Ovary (tissue), 9 donors: ENCODE data around the gene NBEAL2. TPM values are rescaled to one million over a fixed set of nuclear protein-coding genes. Genes with fewer than 3 reads are reported as not detected.
"Not testable (repeated sequence)": the region's sequence is repeated elsewhere in the genome, so short reads cannot be mapped to it uniquely, and the experiment has no call there.

Experiments used
- DNase-seq, 5 donors: peaks; one replicate each; pipeline ENCODE4 v3.0.0-alpha.2; 2019 to 2020
- H3K27ac ChIP-seq, 2 donors: fragments of 200-600 bp; one replicate each; pipeline versions ENCODE4 v1.5.1 to v1.8.0; 2019 to 2022
- H3K27me3 ChIP-seq: fragments of 200-600 bp; one replicate; pipeline ENCODE4 v1.8.0; 2022
- H3K36me3 ChIP-seq: fragments of 200-600 bp; sonication (generic); one replicate; pipeline ENCODE4 v1.5.1; 2019
- H3K4me1 ChIP-seq: one replicate; pipeline ENCODE4 v1.8.1; 2013; ENCODE audit warnings: mild to moderate bottlenecking, moderate library complexity; ENCODE audit not compliant: insufficient read depth
- H3K4me3 ChIP-seq: fragments of 200-600 bp; sonication (generic); one replicate; pipeline ENCODE4 v1.5.1; 2017
- H3K9me3 ChIP-seq, 2 donors: fragments of 200-600 bp in 1 of 2; sonication (generic) in 1 of 2; one replicate each; pipeline versions ENCODE4 v1.5.1 to v1.8.1; 2013 to 2019; ENCODE audit warnings: mild to moderate bottlenecking in 1 of 2, moderate library complexity in 1 of 2
- CTCF ChIP-seq, 3 donors: fragments of 450-650 bp in 2 of 3; fragments of 200-600 bp in 1 of 3; IDR thresholded peaks; one replicate each; pipeline versions ENCODE4 v1.5.1 to v1.8.0; 2016 to 2022; ENCODE audit warnings: antibody characterized with exemption in 3 of 3, mild to moderate bottlenecking in 1 of 3
- EP300 ChIP-seq: sonication (generic); formaldehyde crosslinking; IDR thresholded peaks from one replicate; pipeline ENCODE4 v1.6.1; 2017; ENCODE audit warnings: antibody characterized with exemption
- POLR2A ChIP-seq: fragments of 450-650 bp; IDR thresholded peaks from one replicate; pipeline ENCODE4 v1.6.1; 2017; ENCODE audit warnings: antibody characterized with exemption, mild to moderate bottlenecking, moderate library complexity
- WGBS, 3 donors: extraction: QIAGEN DNeasy Blood & Tissue Kit in 1 of 3; methylation state at CpG; one replicate each; pipeline versions ENCODE4 v1.1.5 to v1.1.7; 2013 to 2017; 5-methylcytosine and 5-hydroxymethylcytosine counted together
- intact Hi-C, 4 donors: fragments of 100-400 bp; cut with DNase I; formaldehyde crosslinking; loops; one replicate each; pipeline versions ENCODE4 v1.11.0 to v1.15.1; 2022 to 2023
- polyA plus RNA-seq, 2 donors: library from polyadenylated mRNA; stranded (reverse); fragments of 200-250 nt in 1 of 2; fragments of 350-450 nt in 1 of 2; fragmentation: Illumina TruSeq in 1 of 2; extraction: RNeasy Lipid Tissue Mini Kit (QIAGEN cat#74804) in 1 of 2; gene quantifications; one replicate each; pipeline ENCODE4 v1.2.3, GENCODE V29; 2013 to 2014
- total RNA-seq, 7 donors: library from RNA; depleted of rRNA in 2 of 7; stranded (reverse); fragments of >200 nt in 2 of 7; fragmentation: NEBNext Ultra II Directional in 3 of 7; extraction: Animal tissue kit (Norgen Biotek cat#: 25700) in 3 of 7; gene quantifications; one replicate each; pipeline versions ENCODE4 v1.1.0 to v1.2.4, GENCODE V29; 2016 to 2023
- donor health status: DM: no; HTN: no; CAD: no; lungs with moderate emphysema.
- donor health status: DM: no; HTN: no; CAD: no.
- donor health status: Bipolar disorder and iron deficiency.
- donor health status: DM: yes; HTN: yes; CAD: no.
- donor health status: DM: no; HTN: no; CAD: no.
- donor health status: DM: yes; HTN: yes; CAD: no.

NBEAL2 gene
- total and polyA plus RNA-seq, 9 donors = 3.4 to 19.1 (median 13.7) TPM

- Histone ChIP-seq H3K27me3 (no peaks in the 10 kb centered on the region), H3K9me3 (no peaks in the 10 kb centered on the region), H3K4me1 (peaks cover 5% of the 10 kb centered on the region), H3K36me3 (no peaks in the 10 kb centered on the region), H3K4me3 (no peak overlapping the region), H3K27ac (no peak overlapping the region)
- 92 to 94% (median 94%) methylated on average over 4 of the region's 4 CpGs for WGBS, 3 donors
- intact Hi-C loops = no loop called here
- no peak for DNase-seq
- TF ChIP-seq POLR2A = no peak
- TF ChIP-seq CTCF (IDR thresholded peaks at IDR 0.05) = no peak
- no peak for TF ChIP-seq EP300
Measured at GRCh38 chr3:47020311-47020710, 40.8 kb downstream of the NBEAL2 start.

- H3K9me3 ChIP-seq = no peaks in the 10 kb centered on the region
- no peak overlapping the region for H3K27ac ChIP-seq
- H3K4me1 ChIP-seq = peaks cover 5% of the 10 kb centered on the region
- 43 to 55% (median 54%) methylated on average over 1 of the region's 1 CpG for WGBS, 3 donors
- no peak overlapping the region for H3K4me3 ChIP-seq
- intact Hi-C loops = no loop called here
- no peaks in the 10 kb centered on the region for H3K36me3 ChIP-seq
- TF ChIP-seq CTCF (IDR thresholded peaks at IDR 0.05) (no peak), EP300 (no peak), POLR2A (no peak)
- DNase-seq = peak in 2 of 5 donors; percentile 27 to 34
- no peaks in the 10 kb centered on the region for H3K27me3 ChIP-seq
Measured at GRCh38 chr3:47022641-47023071, 43.2 kb downstream of the NBEAL2 start.

GRCh38 chr3:47024932-47025331 is 45.5 kb downstream of the NBEAL2 start:
- H3K27me3 ChIP-seq = no peaks in the 10 kb centered on the region
- no peaks in the 10 kb centered on the region for H3K9me3 ChIP-seq
- no peak for TF ChIP-seq EP300
- TF ChIP-seq POLR2A = no peak
- H3K27ac ChIP-seq = no peak overlapping the region
- DNase-seq = no peak
- intact Hi-C loops = no loop called here
- no peaks in the 10 kb centered on the region for H3K36me3 ChIP-seq
- H3K4me3 ChIP-seq = no peak overlapping the region
- peaks cover 5% of the 10 kb centered on the region for H3K4me1 ChIP-seq

- H3K27ac ChIP-seq, DNase-seq, H3K9me3 ChIP-seq, intact Hi-C loops, H3K27me3 ChIP-seq, H3K4me3 ChIP-seq, H3K4me1 ChIP-seq, H3K36me3 ChIP-seq: not testable (repeated sequence)
- WGBS, 3 donors = 83 to 96% (median 89%) methylated on average over 1 of the region's 1 CpG
Measured at GRCh38 chr3:47026432-47026831, 47.0 kb downstream of the NBEAL2 start.

GRCh38 chr3:47028146-47028545 is 48.7 kb downstream of the NBEAL2 start:
- intact Hi-C loops = no loop called here
- H3K27ac ChIP-seq = no peak overlapping the region
- no peak overlapping the region for H3K4me3 ChIP-seq
- 48 to 75% (median 71%) methylated on average over 3 of the region's 3 CpGs for WGBS, 3 donors
- peaks cover 4% of the 10 kb centered on the region for H3K4me1 ChIP-seq
- H3K27me3 ChIP-seq = no peaks in the 10 kb centered on the region
- H3K36me3 ChIP-seq = no peaks in the 10 kb centered on the region
- TF ChIP-seq POLR2A (no peak), EP300 (no peak), CTCF (IDR thresholded peaks at IDR 0.05) (no peak)
- DNase-seq = no peak
- no peaks in the 10 kb centered on the region for H3K9me3 ChIP-seq

- Histone ChIP-seq H3K27ac (no peak overlapping the region), H3K4me1 (peaks cover 4% of the 10 kb centered on the region), H3K9me3 (no peaks in the 10 kb centered on the region), H3K4me3 (no peak overlapping the region), H3K27me3 (no peaks in the 10 kb centered on the region), H3K36me3 (no peaks in the 10 kb centered on the region)
- TF ChIP-seq POLR2A = no peak
- no peak for TF ChIP-seq CTCF (IDR thresholded peaks at IDR 0.05)
- no peak for TF ChIP-seq EP300
- intact Hi-C loops = no loop called here
- no peak for DNase-seq
- WGBS, 3 donors = 95 to 100% (median 96%) methylated on average over 1 of the region's 1 CpG
Measured at GRCh38 chr3:47028667-47029066, 49.2 kb downstream of the NBEAL2 start.

GRCh38 chr3:47031041-47031440 is 51.6 kb downstream of the NBEAL2 start:
- H3K4me1 ChIP-seq, intact Hi-C loops, H3K36me3 ChIP-seq, DNase-seq, H3K27me3 ChIP-seq, H3K4me3 ChIP-seq, H3K9me3 ChIP-seq, H3K27ac ChIP-seq: not testable (repeated sequence)
- 78 to 91% (median 87%) methylated on average over 4 of the region's 4 CpGs for WGBS, 3 donors
